Stimulated activated CD4-positive, alpha-beta T cell treated with anti-CD3 and anti-CD28 coated beads, Interleukin-1b, Interleukin-23, amount 100 ng/mL, for 1 hour (primary cell): Measurements from ENCODE around the gene LILRB4.
"Not testable (repeated sequence)": the region's sequence is repeated elsewhere in the genome, so short reads cannot be mapped to it uniquely, and the experiment has no call there.

Experiments
- DNase-seq, 2 donors: peaks; one replicate each; pipeline ENCODE4 v3.0.0-alpha.2; 2020; ENCODE audit warnings: low read depth in 2 of 2

Gene LILRB4

GRCh38 chr19:54694648-54695047 lies 31.9 kb downstream of the LILRB4 start:
- DNase-seq: no peak

GRCh38 chr19:54696117-54696548 lies 33.3 kb downstream of the LILRB4 start:
- DNase-seq: no peak

GRCh38 chr19:54696766-54697165 lies 34.0 kb downstream of the LILRB4 start:
- no peak for DNase-seq

- not testable (repeated sequence) for DNase-seq
Measured at GRCh38 chr19:54697716-54698115, 34.9 kb downstream of the LILRB4 start.

GRCh38 chr19:54704928-54705327 lies 42.1 kb downstream of the LILRB4 start:
- no peak for DNase-seq

- DNase-seq: no peak
Measured at GRCh38 chr19:54707962-54708361, 45.2 kb downstream of the LILRB4 start.

GRCh38 chr19:54708781-54709180 lies 46.0 kb downstream of the LILRB4 start:
- no peak for DNase-seq

GRCh38 chr19:54709212-54709948 lies 46.6 kb downstream of the LILRB4 start:
- DNase-seq: no peak

GRCh38 chr19:54709956-54710355 lies 47.2 kb downstream of the LILRB4 start:
- not testable (repeated sequence) for DNase-seq
